Spinal cord (tissue), 10 donors: ENCODE measurements around the gene PSAT1. TPM values are rescaled to one million over a fixed set of nuclear protein-coding genes. Genes with fewer than 3 reads are reported as not detected.
A peak's percentile ranks its signal among the peaks of the same experiment; 100 is the strongest.
"Not testable (repeated sequence)": the region's sequence is repeated elsewhere in the genome, so short reads cannot be mapped to it uniquely, and the experiment has no call there.

Experiments
- DNase-seq, 6 donors: peaks; one replicate each; pipeline versions ENCODE4 v3.0.0 to v3.0.0-alpha.2; 2013 to 2015; ENCODE audit warnings: low spot score in 6 of 6, low read depth in 4 of 6
- H3K27ac ChIP-seq: one replicate; pipeline ENCODE4 v1.5.1; 2013; ENCODE audit warnings: low read depth, low read length, control low read depth
- H3K27me3 ChIP-seq: one replicate; pipeline ENCODE4 v1.6.1; 2013; ENCODE audit warnings: low read length; ENCODE audit not compliant: control insufficient read depth, insufficient read depth
- H3K36me3 ChIP-seq: one replicate; pipeline ENCODE4 v1.6.1; 2013; ENCODE audit warnings: low read length; ENCODE audit not compliant: control insufficient read depth, insufficient read depth
- H3K4me1 ChIP-seq: one replicate; pipeline ENCODE4 v1.6.1; 2013; ENCODE audit warnings: low read length; ENCODE audit not compliant: control insufficient read depth, insufficient read depth
- H3K4me3 ChIP-seq: one replicate; pipeline ENCODE4 v1.5.1; 2013; ENCODE audit warnings: low read depth, low read length, control low read depth
- H3K9me3 ChIP-seq: one replicate; pipeline ENCODE4 v1.6.1; 2013; ENCODE audit warnings: low read length; ENCODE audit not compliant: control insufficient read depth, insufficient read depth
- WGBS: methylation state at CpG from one replicate; pipeline ENCODE4 v1.1.5; 2013; ENCODE audit warnings: missing lambda C conversion rate; ENCODE audit not compliant: insufficient coverage; 5-methylcytosine and 5-hydroxymethylcytosine counted together
- polyA plus RNA-seq, 2 donors: library from polyadenylated mRNA; unstranded; fragments of 120-200 nt; gene quantifications; one replicate each; pipeline ENCODE4 v1.2.1, GENCODE V29; 2013; ENCODE audit not compliant: insufficient read length in 2 of 2
- total RNA-seq, 2 donors: library from RNA; depleted of rRNA in 1 of 2; stranded (reverse); fragments of 120-200 nt in 1 of 2; fragments of >200 nt in 1 of 2; gene quantifications; one replicate each; pipeline versions ENCODE4 v1.2.3 to v1.2.4, GENCODE V29; 2013 to 2014
- donor health status: healthy.

The PSAT1 gene
- total and polyA plus RNA-seq, 4 donors: 86.7 to 328 (median 180) TPM

GRCh38 chr9:78272307-78272706 is 24.6 kb upstream of the PSAT1 start:
- Histone ChIP-seq H3K27ac (no peak overlapping the region), H3K4me1 (no peaks in the 10 kb centered on the region), H3K4me3 (no peak overlapping the region), H3K27me3 (no peaks in the 10 kb centered on the region), H3K9me3 (no peaks in the 10 kb centered on the region), H3K36me3 (peaks cover 20% of the 10 kb centered on the region)
- DNase-seq: no peak

DNA sequence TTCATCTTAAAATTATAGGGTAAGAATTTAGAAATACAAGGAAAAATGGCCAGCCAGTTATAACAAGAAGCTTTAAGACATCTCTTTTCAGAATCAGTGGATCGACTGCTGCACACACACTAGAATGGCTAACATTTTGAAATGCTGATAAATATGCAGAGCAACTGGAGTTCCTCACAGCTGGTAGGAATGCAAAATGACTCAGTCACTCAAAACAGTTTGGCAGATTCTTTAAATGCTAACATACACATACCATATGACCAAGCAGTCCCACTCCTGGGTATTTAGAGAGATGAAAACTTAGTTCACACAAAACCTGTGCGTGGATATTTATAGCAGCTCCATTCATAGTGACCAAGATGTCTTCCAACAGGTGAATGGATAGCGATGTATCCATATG is 23.2 kb upstream of the PSAT1 start:
- Histone ChIP-seq H3K4me3 (no peak overlapping the region), H3K36me3 (peaks cover 12% of the 10 kb centered on the region), H3K27me3 (no peaks in the 10 kb centered on the region), H3K27ac (no peak overlapping the region), H3K9me3 (no peaks in the 10 kb centered on the region), H3K4me1 (no peaks in the 10 kb centered on the region)
- 100% methylated on average over 1 of the region's 3 CpGs for WGBS
- no peak for DNase-seq

DNA sequence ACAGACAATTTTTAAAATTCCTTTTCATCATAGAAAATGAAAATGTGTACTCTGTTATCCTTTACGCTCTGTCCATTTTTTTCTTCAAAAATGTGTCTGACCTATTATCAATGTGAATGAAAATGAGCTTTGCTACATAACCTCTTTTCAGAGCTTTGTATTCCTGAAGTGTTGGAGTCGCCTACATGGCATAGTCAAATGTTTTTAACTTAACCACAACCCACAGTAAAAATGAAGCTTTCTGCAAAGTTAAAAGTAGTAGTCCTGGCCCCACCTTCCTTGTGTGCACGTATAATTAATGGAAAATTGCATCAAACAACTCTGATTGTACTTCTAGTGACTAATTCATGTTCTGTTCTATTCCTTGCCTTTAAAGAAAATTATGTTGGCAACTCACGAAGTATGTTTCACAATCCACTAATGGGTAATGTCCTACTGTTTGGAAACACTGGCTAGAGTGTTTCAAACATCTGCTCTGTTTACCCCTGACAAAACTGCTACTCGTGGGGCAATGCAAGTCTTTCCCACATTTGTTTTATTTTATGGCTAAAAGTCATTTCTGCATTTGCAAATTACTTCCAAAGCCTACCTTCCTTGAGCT is 18.6 kb upstream of the PSAT1 start:
- H3K36me3 ChIP-seq: peaks cover 7% of the 10 kb centered on the region
- H3K4me3 ChIP-seq: no peak overlapping the region
- H3K27me3 ChIP-seq: no peaks in the 10 kb centered on the region
- no peaks in the 10 kb centered on the region for H3K9me3 ChIP-seq
- no CpG with 5 or more reads among the region's 5 CpGs for WGBS
- H3K4me1 ChIP-seq: peaks cover 9% of the 10 kb centered on the region
- DNase-seq: no peak
- H3K27ac ChIP-seq: no peak overlapping the region

- Histone ChIP-seq H3K36me3 (peaks cover 2% of the 10 kb centered on the region), H3K9me3 (no peaks in the 10 kb centered on the region), H3K4me3 (no peak overlapping the region), H3K27ac (no peak overlapping the region), H3K4me1 (peaks cover 9% of the 10 kb centered on the region), H3K27me3 (no peaks in the 10 kb centered on the region)
- WGBS: no CpG with 5 or more reads among the region's 1 CpG
- no peak for DNase-seq
Observed at GRCh38 chr9:78278801-78279200, 18.1 kb upstream of the PSAT1 start.

- H3K4me3 ChIP-seq: no peak overlapping the region
- DNase-seq: peak; percentile 52 to 93 (median 66)
- H3K36me3 ChIP-seq: no peaks in the 10 kb centered on the region
- no peaks in the 10 kb centered on the region for H3K9me3 ChIP-seq
- peaks cover 9% of the 10 kb centered on the region for H3K4me1 ChIP-seq
- H3K27ac ChIP-seq: peak overlapping the region; percentile 65
- 60% methylated on average over 3 of the region's 3 CpGs for WGBS
- no peaks in the 10 kb centered on the region for H3K27me3 ChIP-seq
Observed at GRCh38 chr9:78280982-78281668, 15.8 kb upstream of the PSAT1 start.

- H3K27ac ChIP-seq, H3K36me3 ChIP-seq, H3K4me1 ChIP-seq, H3K27me3 ChIP-seq, H3K9me3 ChIP-seq, DNase-seq, H3K4me3 ChIP-seq: not testable (repeated sequence)
- WGBS: no CpG with 5 or more reads among the region's 4 CpGs
Observed at GRCh38 chr9:78284181-78284580, 12.7 kb upstream of the PSAT1 start.

GRCh38 chr9:78286125-78286524 is 10.8 kb upstream of the PSAT1 start:
- H3K27me3 ChIP-seq: no peaks in the 10 kb centered on the region
- H3K36me3 ChIP-seq: no peaks in the 10 kb centered on the region
- no peak overlapping the region for H3K4me3 ChIP-seq
- peaks cover 7% of the 10 kb centered on the region for H3K4me1 ChIP-seq
- no peak overlapping the region for H3K27ac ChIP-seq
- no peaks in the 10 kb centered on the region for H3K9me3 ChIP-seq
- DNase-seq: no peak

GRCh38 chr9:78286946-78287388 is 10.0 kb upstream of the PSAT1 start:
- Histone ChIP-seq H3K27me3 (no peaks in the 10 kb centered on the region), H3K27ac (no peak overlapping the region), H3K9me3 (no peaks in the 10 kb centered on the region), H3K36me3 (no peaks in the 10 kb centered on the region), H3K4me3 (no peak overlapping the region), H3K4me1 (peaks cover 3% of the 10 kb centered on the region)
- 90% methylated on average over 2 of the region's 6 CpGs for WGBS
- no peak for DNase-seq

GRCh38 chr9:78288214-78288892 is 8.6 kb upstream of the PSAT1 start:
- no peak for DNase-seq
- no peaks in the 10 kb centered on the region for H3K36me3 ChIP-seq
- H3K9me3 ChIP-seq: no peaks in the 10 kb centered on the region
- WGBS: 72% methylated on average over 4 of the region's 8 CpGs
- H3K4me1 ChIP-seq: peaks cover 3% of the 10 kb centered on the region
- no peaks in the 10 kb centered on the region for H3K27me3 ChIP-seq
- no peak overlapping the region for H3K27ac ChIP-seq
- H3K4me3 ChIP-seq: no peak overlapping the region

- Histone ChIP-seq H3K4me3 (no peak overlapping the region), H3K36me3 (no peaks in the 10 kb centered on the region), H3K27me3 (no peaks in the 10 kb centered on the region), H3K9me3 (no peaks in the 10 kb centered on the region), H3K4me1 (peaks cover 3% of the 10 kb centered on the region), H3K27ac (no peak overlapping the region)
- DNase-seq: no peak
- WGBS: no CpG with 5 or more reads among the region's 1 CpG
Observed at GRCh38 chr9:78289474-78289873, 7.5 kb upstream of the PSAT1 start.
